HUDEP-2 (cell line): ENCODE measurements around the gene CWC22.

Experiments
- DNase-seq, 76 experiments: peaks; one replicate each; lab custom pipeline; 2025; ENCODE audit not compliant: unreplicated experiment in 76 of 76; lab: John Stamatoyannopoulos, UW

CWC22 gene

GRCh38 chr2:179910735-179911113, 96.4 kb downstream of the CWC22 start:
- DNase-seq: no peak

- no peak for DNase-seq
Observed at GRCh38 chr2:179909845-179910734, 97.0 kb downstream of the CWC22 start.

- DNase-seq: no peak
Observed at GRCh38 chr2:179900655-179901054, 106.4 kb downstream of the CWC22 start.

- DNase-seq: no peak
Observed at GRCh38 chr2:179899666-179900065, 107.4 kb downstream of the CWC22 start.

GRCh38 chr2:179898873-179899272, 108.2 kb downstream of the CWC22 start:
- peak in 67 of 76 experiments; percentile 4 to 77 (median 41) for DNase-seq
